Karpas-422 (cell line): ENCODE results near the gene IL20RA. TPM values are rescaled to one million over a fixed set of nuclear protein-coding genes. Genes with fewer than 3 reads are reported as not detected.

ENCODE experiments used
- DNase-seq: peaks from one replicate; pipeline ENCODE4 v3.0.0-alpha.2; 2015
- H2AFZ ChIP-seq: fragments of 200-600 bp; sonication (generic); 2 replicates; pipeline ENCODE4 v1.6.1; 2014; ENCODE audit warnings: antibody characterized with exemption, low read length, mixed read lengths
- H3K27ac ChIP-seq: fragments of 200-600 bp; sonication (generic); 2 replicates; pipeline ENCODE4 v1.5.1; 2014; ENCODE audit warnings: mild to moderate bottlenecking, low read length, moderate library complexity
- H3K27me3 ChIP-seq: fragments of 200-600 bp; sonication (generic); 2 replicates; pipeline ENCODE4 v1.6.1; 2014; ENCODE audit warnings: low read length, mixed read lengths
- H3K36me3 ChIP-seq: fragments of 200-600 bp; sonication (generic); 2 replicates; pipeline ENCODE4 v1.6.1; 2014; ENCODE audit warnings: low read length, mixed read lengths; ENCODE audit not compliant: insufficient read depth
- H3K4me1 ChIP-seq: fragments of 200-600 bp; sonication (generic); 2 replicates; pipeline ENCODE4 v1.6.1; 2014; ENCODE audit warnings: mild to moderate bottlenecking, low read length, mixed read lengths
- H3K4me2 ChIP-seq: fragments of 200-600 bp; sonication (generic); 2 replicates; pipeline ENCODE4 v1.6.1; 2014; ENCODE audit warnings: low read length, low read depth, mild to moderate bottlenecking; ENCODE audit not compliant: poor library complexity, severe bottlenecking
- H3K4me3 ChIP-seq: fragments of 200-600 bp; sonication (generic); 2 replicates; pipeline ENCODE4 v1.5.1; 2014; ENCODE audit warnings: mild to moderate bottlenecking, antibody characterized with exemption, low read length, mixed read lengths
- H3K79me2 ChIP-seq: fragments of 200-600 bp; sonication (generic); 2 replicates; pipeline ENCODE4 v1.6.1; 2014; ENCODE audit warnings: mild to moderate bottlenecking, low read length, mixed read lengths
- H3K9ac ChIP-seq: fragments of 200-600 bp; sonication (generic); 2 replicates; pipeline ENCODE4 v1.6.0; 2014; ENCODE audit warnings: low read length
- H3K9me2 ChIP-seq: fragments of 200-600 bp; sonication (generic), shearing (Covaris generic); replicated peaks from 2 replicates; pipeline ENCODE4 v1.6.0; 2014; ENCODE audit warnings: mild to moderate bottlenecking, low read length, moderate library complexity; ENCODE audit not compliant: insufficient read depth
- H3K9me3 ChIP-seq: fragments of 300-700, 200-600 bp; sonication (generic); 2 replicates; pipeline ENCODE4 v1.6.1; 2014; ENCODE audit warnings: low read length, mixed read lengths
- H4K20me1 ChIP-seq: fragments of 200-600 bp; sonication (generic); 2 replicates; pipeline ENCODE4 v1.6.1; 2014; ENCODE audit warnings: mild to moderate bottlenecking, antibody characterized with exemption, low read length, low read depth; ENCODE audit not compliant: insufficient read depth
- total RNA-seq: library from RNA; depleted of rRNA; stranded (reverse); fragments of >200 nt; shearing (Covaris generic); gene quantifications from 2 replicates; pipeline ENCODE4 v1.2.3, GENCODE V29; 2014; ENCODE audit warnings: low replicate concordance

The IL20RA gene
- total RNA-seq, 1 experiment from 2014 or later = not detected

DNA sequence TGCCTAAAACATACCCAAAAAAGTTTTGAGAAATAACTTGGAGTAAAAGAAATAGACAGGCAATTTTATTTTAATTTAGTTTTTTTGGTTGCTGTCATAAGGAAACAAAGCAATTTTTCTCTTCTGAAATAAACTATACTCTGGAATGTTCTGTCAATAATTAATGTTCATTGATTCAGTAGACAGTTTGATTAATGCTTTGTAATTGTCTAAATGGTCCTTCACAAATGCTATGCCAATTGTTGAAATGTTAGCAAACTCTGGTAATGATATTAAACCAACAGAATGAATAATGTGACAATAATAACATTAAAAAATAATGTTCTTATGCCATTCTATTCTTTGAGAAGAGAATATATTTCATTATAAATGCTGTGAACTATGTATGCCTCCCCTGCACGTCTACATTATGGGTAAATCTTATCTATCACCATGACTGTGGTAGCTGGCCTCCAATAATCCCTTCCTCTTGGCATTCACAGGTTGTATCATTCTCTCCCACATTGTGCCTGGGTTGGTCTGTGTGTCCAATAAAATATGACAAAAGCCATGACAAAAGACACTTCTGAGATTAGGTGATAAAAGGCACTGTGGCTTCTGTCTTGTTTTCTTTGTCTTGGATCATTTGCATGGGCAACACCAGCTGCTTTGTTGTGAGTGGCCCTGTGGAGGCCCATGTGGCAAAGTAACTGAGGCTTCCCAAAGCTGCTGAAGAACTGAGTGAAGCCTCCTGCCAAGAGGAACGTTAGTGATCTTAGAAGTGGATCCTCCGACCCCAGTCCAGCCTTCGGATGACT is 25.1 kb downstream of the IL20RA start:
- DNase-seq = no peak
- no peaks in the 10 kb centered on the region for H3K9me2 ChIP-seq
- H4K20me1 ChIP-seq = no peaks in the 10 kb centered on the region
- no peaks in the 10 kb centered on the region for H3K79me2 ChIP-seq
- no peaks in the 10 kb centered on the region for H3K4me1 ChIP-seq
- no peaks in the 10 kb centered on the region for H3K36me3 ChIP-seq
- no peak overlapping the region for H3K9ac ChIP-seq
- no peak overlapping the region for H2AFZ ChIP-seq
- H3K27ac ChIP-seq = no peak overlapping the region
- H3K27me3 ChIP-seq = no peaks in the 10 kb centered on the region
- no peaks in the 10 kb centered on the region for H3K9me3 ChIP-seq
- no peak overlapping the region for H3K4me3 ChIP-seq
- H3K4me2 ChIP-seq = no peak overlapping the region

DNA sequence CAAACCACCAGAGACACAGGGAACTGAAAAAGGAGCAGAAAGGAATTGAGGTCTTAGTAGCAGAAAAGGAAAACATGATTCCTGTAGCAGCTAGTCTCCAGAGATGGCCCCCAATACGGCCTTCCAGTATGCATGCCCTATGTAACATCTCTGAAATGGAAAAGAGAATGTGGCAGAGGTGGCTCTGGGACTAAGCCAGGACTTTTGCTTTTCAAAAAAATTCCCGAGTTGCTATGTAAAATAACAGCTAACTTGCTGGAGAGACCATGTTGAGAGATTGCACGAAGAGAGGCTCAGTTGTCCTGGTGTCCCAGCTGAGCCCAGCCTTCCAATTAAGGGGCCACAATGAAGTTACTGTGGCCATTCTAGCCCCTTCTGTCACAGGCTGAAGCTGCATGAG is 27.7 kb downstream of the IL20RA start:
- Histone ChIP-seq H3K79me2 (no peaks in the 10 kb centered on the region), H3K4me2 (no peak overlapping the region), H3K36me3 (no peaks in the 10 kb centered on the region), H3K4me1 (no peaks in the 10 kb centered on the region), H3K9me3 (no peaks in the 10 kb centered on the region), H3K4me3 (no peak overlapping the region), H4K20me1 (no peaks in the 10 kb centered on the region), H3K9ac (no peak overlapping the region), H3K27ac (no peak overlapping the region), H3K9me2 (no peaks in the 10 kb centered on the region), H2AFZ (no peak overlapping the region), H3K27me3 (no peaks in the 10 kb centered on the region)
- no peak for DNase-seq

DNA sequence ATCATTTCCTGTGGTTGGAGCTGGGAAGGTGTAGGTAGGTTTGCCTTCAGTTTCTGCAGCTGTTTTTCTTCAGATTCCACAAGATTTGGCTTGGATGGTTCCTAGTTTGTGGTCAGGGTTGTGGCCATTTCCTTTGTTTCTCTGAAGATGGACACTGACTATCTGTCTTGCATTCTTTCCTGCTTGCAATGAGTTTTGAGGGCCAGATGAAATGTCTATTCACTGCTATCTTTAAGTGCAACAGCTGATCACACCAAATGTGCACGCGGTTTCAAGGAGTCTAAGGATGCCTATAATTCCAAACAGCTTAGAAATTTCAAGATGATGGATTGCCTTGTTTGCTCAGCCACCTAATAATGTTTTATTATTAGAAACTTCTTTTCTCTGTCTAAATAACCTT is 28.4 kb downstream of the IL20RA start:
- no peak overlapping the region for H3K9ac ChIP-seq
- H3K27me3 ChIP-seq = no peaks in the 10 kb centered on the region
- no peak overlapping the region for H3K4me3 ChIP-seq
- no peak for DNase-seq
- no peaks in the 10 kb centered on the region for H4K20me1 ChIP-seq
- H3K9me2 ChIP-seq = no peaks in the 10 kb centered on the region
- H3K9me3 ChIP-seq = no peaks in the 10 kb centered on the region
- H3K4me1 ChIP-seq = no peaks in the 10 kb centered on the region
- no peak overlapping the region for H3K27ac ChIP-seq
- H2AFZ ChIP-seq = no peak overlapping the region
- H3K36me3 ChIP-seq = no peaks in the 10 kb centered on the region
- H3K79me2 ChIP-seq = no peaks in the 10 kb centered on the region
- H3K4me2 ChIP-seq = no peak overlapping the region

DNA sequence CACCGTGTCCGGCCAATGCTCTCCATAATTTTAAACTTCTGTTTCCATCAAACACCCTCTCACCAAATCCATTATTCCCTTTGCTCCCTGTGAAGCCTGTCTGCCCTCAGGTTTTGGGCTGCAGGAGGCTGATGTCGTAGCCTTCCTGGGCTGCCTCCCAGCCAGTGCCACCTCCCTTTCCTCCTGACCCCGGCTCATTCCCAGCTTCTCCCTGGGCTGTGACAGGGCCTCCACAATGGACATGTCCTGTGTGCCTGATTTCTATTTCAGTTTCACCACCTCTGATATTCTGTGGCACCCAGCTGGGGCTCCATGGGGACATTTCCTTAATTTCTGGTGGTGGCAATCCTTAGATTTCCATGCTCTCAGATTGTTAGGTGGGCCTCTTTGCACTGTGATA is 28.8 kb downstream of the IL20RA start:
- H3K36me3 ChIP-seq = no peaks in the 10 kb centered on the region
- H3K27ac ChIP-seq = no peak overlapping the region
- H3K9me3 ChIP-seq = no peaks in the 10 kb centered on the region
- H3K27me3 ChIP-seq = no peaks in the 10 kb centered on the region
- no peak for DNase-seq
- H3K9me2 ChIP-seq = no peaks in the 10 kb centered on the region
- H3K4me1 ChIP-seq = no peaks in the 10 kb centered on the region
- no peak overlapping the region for H3K4me3 ChIP-seq
- no peaks in the 10 kb centered on the region for H3K79me2 ChIP-seq
- no peaks in the 10 kb centered on the region for H4K20me1 ChIP-seq
- no peak overlapping the region for H3K9ac ChIP-seq
- H2AFZ ChIP-seq = no peak overlapping the region
- no peak overlapping the region for H3K4me2 ChIP-seq

GRCh38 chr6:137013738-137014602 is 30.8 kb downstream of the IL20RA start:
- DNase-seq = peak; percentile 46
- Histone ChIP-seq H2AFZ (no peak overlapping the region), H3K4me1 (no peaks in the 10 kb centered on the region), H3K4me3 (no peak overlapping the region), H3K79me2 (no peaks in the 10 kb centered on the region), H4K20me1 (no peaks in the 10 kb centered on the region), H3K27ac (no peak overlapping the region), H3K9me3 (no peaks in the 10 kb centered on the region), H3K36me3 (no peaks in the 10 kb centered on the region), H3K9ac (no peak overlapping the region), H3K4me2 (no peak overlapping the region), H3K9me2 (no peaks in the 10 kb centered on the region), H3K27me3 (no peaks in the 10 kb centered on the region)

- Histone ChIP-seq H3K27me3 (no peaks in the 10 kb centered on the region), H3K27ac (no peak overlapping the region), H3K36me3 (no peaks in the 10 kb centered on the region), H3K9ac (no peak overlapping the region), H3K4me1 (no peaks in the 10 kb centered on the region), H2AFZ (no peak overlapping the region), H3K9me3 (no peaks in the 10 kb centered on the region), H3K9me2 (no peaks in the 10 kb centered on the region), H3K4me3 (no peak overlapping the region), H3K4me2 (no peak overlapping the region), H4K20me1 (no peaks in the 10 kb centered on the region), H3K79me2 (no peaks in the 10 kb centered on the region)
- DNase-seq = no peak
Measured at GRCh38 chr6:137013031-137013430, 31.7 kb downstream of the IL20RA start.

DNA sequence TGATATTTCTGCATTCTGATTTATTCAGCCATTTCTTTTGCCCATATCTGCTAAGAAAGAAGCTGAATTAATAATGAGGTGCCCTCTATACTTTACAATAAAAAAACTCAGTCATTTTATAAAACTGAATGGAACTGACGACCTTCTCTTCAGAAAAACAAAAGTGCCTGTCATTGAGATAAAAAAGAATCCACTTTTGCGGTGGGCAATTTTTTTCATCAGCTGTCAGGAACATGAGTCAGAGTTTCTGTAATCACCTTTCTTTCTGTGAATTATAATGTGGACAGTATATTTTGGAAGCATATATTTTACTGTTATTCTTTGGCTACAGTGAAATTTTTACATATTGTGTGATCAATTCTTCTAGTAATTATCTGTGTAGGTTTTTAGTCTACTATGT is 33.4 kb downstream of the IL20RA start:
- no peaks in the 10 kb centered on the region for H3K36me3 ChIP-seq

DNA sequence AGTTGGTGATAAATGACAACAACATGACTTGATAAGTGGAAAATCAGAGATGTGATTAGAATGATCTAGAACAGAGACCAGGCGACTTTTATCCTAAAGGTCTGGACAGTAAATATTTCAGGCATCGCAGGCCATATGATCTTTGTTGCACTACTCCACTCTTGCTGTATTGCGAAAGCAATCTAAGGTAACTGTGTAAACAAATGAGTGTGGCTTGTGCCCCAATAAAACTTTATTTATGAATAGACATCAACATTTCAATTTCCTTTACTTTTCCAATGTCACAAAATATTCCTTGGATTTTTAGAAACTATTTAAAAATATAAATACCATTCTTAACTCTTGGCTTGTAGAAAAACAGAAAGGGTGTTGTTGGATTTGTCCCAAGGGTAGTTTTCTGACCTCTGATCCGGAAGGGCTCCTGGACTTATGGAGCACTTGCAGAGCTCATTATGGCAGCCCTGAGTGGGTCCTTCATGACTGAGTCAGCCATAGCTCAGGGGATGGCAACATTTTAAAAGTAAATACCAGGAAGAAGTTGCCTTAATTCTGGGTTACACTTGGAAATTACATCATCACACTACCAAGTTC is 34.5 kb downstream of the IL20RA start:
- H3K27me3 ChIP-seq = no peaks in the 10 kb centered on the region

More for the DNA sequence above, 33.4 kb downstream of the IL20RA start:
- no peaks in the 10 kb centered on the region for H3K27me3 ChIP-seq
- H3K4me2 ChIP-seq = no peak overlapping the region
- H4K20me1 ChIP-seq = no peaks in the 10 kb centered on the region
- H3K9ac ChIP-seq = no peak overlapping the region
- no peak for DNase-seq
- no peaks in the 10 kb centered on the region for H3K79me2 ChIP-seq
- H3K27ac ChIP-seq = no peak overlapping the region
- H3K4me3 ChIP-seq = no peak overlapping the region
- no peaks in the 10 kb centered on the region for H3K4me1 ChIP-seq
- no peak overlapping the region for H2AFZ ChIP-seq
- H3K9me3 ChIP-seq = no peaks in the 10 kb centered on the region
- no peaks in the 10 kb centered on the region for H3K9me2 ChIP-seq

More for the DNA sequence above, 34.5 kb downstream of the IL20RA start:
- Histone ChIP-seq H4K20me1 (no peaks in the 10 kb centered on the region), H3K9ac (no peak overlapping the region), H3K27ac (no peak overlapping the region), H3K4me2 (no peak overlapping the region), H3K4me3 (no peak overlapping the region), H3K36me3 (no peaks in the 10 kb centered on the region), H3K4me1 (no peaks in the 10 kb centered on the region), H3K9me3 (no peaks in the 10 kb centered on the region), H3K9me2 (no peaks in the 10 kb centered on the region), H3K79me2 (no peaks in the 10 kb centered on the region), H2AFZ (no peak overlapping the region)
- no peak for DNase-seq
